SK-MEL-5 (cell line): Measurements from ENCODE around the gene PPP3CA. TPM values are rescaled to one million over a fixed set of nuclear protein-coding genes. Genes with fewer than 3 reads are reported as not detected.

ENCODE experiments used
- DNase-seq: peaks from one replicate; pipeline ENCODE4 v3.0.0-alpha.2; 2016; ENCODE audit warnings: low read depth, low spot score
- in situ Hi-C: cut with HindIII; loops from 2 replicates; pipeline ENCODE4 v1.10.0; 2016; ENCODE audit warnings: low sequenced_read_pairs, high pct_unique_total_duplicates, low pct_unique_long_range_greater_than_20kb
- total RNA-seq: library from RNA; depleted of rRNA; stranded (reverse); fragments of >200 nt; shearing (Covaris generic); gene quantifications from 2 replicates; pipeline ENCODE4 v1.2.3, GENCODE V29; 2014

PPP3CA gene
- total RNA-seq, 1 experiment from 2014 or later: 9.7 TPM

DNA sequence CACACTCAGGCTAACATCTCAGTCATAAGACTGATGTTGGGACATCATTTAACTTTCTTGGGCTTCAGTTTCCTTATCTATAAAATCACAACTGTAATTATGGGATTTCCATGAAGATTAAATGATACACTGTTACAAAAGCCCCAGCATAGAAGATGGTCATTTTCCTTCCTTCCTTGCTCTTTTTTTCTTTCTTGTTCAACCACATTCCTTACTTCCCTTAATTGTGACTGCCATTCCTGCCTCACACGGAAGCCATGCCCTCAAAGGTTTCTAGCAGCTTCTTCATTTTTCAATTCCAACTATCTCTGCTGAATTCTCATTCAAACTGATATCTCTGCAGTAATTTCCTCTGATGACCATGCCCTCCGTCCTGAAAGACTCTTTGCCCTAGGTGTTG is 311.8 kb downstream of the PPP3CA start:
- no peak for DNase-seq
- in situ Hi-C loops: no loop called here

DNA sequence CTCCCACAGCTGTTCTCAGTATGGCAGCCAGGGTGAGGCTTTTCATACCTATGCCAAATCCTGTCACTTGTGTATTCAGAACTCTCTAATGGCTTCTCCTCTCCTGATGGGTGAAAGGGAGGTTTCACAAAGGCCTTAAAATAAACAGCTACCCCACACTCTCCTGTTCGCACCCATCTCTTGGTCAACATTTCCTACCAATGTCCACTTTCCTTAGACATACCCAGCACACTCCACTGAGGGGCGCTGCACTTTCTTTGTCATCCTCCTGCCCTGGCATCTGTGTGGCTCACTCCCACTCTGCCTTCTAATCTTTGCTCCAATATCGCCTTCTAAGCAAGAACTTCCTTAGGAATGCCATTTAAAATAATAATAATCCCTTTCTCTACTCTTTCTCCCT is 313.3 kb downstream of the PPP3CA start:
- DNase-seq: peak; percentile 20
- in situ Hi-C loops: no loop called here

GRCh38 chr4:101032541-101032940 is 314.8 kb downstream of the PPP3CA start:
- in situ Hi-C loops: no loop called here
- DNase-seq: no peak

DNA sequence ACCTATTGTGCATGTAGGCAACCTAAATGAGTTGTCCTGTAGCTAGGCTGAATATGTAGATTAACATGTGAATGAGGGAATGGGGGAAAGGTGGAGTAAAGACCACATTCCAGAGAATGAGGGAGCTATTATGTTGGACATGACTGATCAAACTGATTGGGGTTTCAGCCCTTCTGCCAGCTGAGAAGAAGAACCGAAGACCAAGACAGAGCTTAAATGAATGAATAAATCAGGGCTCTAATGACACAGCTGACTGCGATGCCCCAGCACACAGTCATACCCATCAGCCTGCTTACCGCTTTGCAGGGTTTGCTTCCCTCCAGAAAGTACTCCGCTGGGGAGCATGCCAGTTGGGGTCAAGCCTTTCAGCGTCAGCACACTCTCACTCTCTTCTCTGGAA is 315.4 kb downstream of the PPP3CA start:
- in situ Hi-C loops: no loop called here
- DNase-seq: no peak

GRCh38 chr4:101028886-101029285 is 318.4 kb downstream of the PPP3CA start:
- in situ Hi-C loops: no loop called here

GRCh38 chr4:101027721-101028120 is 319.6 kb downstream of the PPP3CA start:
- in situ Hi-C loops: no loop called here
- no peak for DNase-seq

More at GRCh38 chr4:101028886-101029285, 318.4 kb downstream of the PPP3CA start:
- DNase-seq: no peak

- in situ Hi-C loops: no loop called here
- DNase-seq: no peak
Measured at GRCh38 chr4:101025755-101026154, 321.6 kb downstream of the PPP3CA start.

- DNase-seq: no peak
Measured at GRCh38 chr4:101022151-101023024, 324.9 kb downstream of the PPP3CA start.

GRCh38 chr4:101020956-101021355 is 326.4 kb downstream of the PPP3CA start:
- peak; percentile 16 for DNase-seq
- in situ Hi-C loops: no loop called here

More at GRCh38 chr4:101022151-101023024, 324.9 kb downstream of the PPP3CA start:
- in situ Hi-C loops: no loop called here

- DNase-seq: no peak
- in situ Hi-C loops: no loop called here
Measured at GRCh38 chr4:101019941-101020401, 327.4 kb downstream of the PPP3CA start.

GRCh38 chr4:101019313-101019712 is 328.0 kb downstream of the PPP3CA start:
- DNase-seq: no peak
- in situ Hi-C loops: no loop called here

- DNase-seq: no peak
- in situ Hi-C loops: no loop called here
Measured at GRCh38 chr4:101018836-101019235, 328.5 kb downstream of the PPP3CA start.

- peak; percentile 33 for DNase-seq
- in situ Hi-C loops: no loop called here
Measured at GRCh38 chr4:101014417-101014816, 332.9 kb downstream of the PPP3CA start.

GRCh38 chr4:101010987-101011386 is 336.3 kb downstream of the PPP3CA start:
- no peak for DNase-seq
- in situ Hi-C loops: no loop called here

GRCh38 chr4:101009471-101009870 is 337.9 kb downstream of the PPP3CA start:
- no peak for DNase-seq
- in situ Hi-C loops: no loop called here

DNA sequence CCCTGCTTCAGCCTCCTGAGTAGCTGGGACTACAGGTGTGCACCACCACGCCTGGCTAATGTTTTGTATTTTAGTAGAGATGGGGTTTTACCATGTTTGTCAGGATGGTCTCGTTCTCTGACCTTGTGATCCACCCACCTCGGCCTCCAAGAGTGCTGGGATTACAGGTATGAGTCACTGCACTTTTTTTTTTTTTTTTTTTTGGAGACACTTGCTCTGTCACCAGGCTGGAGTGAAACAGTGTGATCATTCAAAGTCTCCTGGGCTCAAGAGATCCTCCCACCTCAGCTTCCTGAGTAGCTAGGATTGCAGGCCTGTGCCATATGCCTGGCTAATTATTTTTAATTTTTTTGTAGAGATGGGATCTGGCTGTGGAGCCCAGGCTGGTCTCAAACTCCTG is 338.8 kb downstream of the PPP3CA start:
- in situ Hi-C loops: no loop called here
- no peak for DNase-seq

DNA sequence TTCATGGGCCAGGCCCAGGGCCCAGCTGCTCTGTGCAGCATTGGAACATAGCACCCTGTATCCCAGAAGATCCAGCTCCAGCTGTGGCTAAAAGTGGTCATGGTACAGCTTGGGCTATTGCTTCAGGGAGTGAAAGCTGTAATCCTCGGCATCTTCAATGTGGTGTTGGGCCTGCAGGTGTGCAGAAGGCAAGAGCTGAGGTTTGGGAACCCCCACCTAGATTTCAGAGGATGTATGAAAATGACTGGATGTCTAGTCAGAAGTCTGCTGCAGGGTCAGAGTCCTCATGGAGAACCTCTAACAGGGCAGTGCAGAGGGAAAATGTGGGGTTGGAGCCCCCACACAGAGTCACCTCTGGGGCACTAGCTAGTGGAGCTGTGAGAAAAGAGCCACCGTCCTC is 341.7 kb downstream of the PPP3CA start:
- no peak for DNase-seq
- in situ Hi-C loops: no loop called here

DNA sequence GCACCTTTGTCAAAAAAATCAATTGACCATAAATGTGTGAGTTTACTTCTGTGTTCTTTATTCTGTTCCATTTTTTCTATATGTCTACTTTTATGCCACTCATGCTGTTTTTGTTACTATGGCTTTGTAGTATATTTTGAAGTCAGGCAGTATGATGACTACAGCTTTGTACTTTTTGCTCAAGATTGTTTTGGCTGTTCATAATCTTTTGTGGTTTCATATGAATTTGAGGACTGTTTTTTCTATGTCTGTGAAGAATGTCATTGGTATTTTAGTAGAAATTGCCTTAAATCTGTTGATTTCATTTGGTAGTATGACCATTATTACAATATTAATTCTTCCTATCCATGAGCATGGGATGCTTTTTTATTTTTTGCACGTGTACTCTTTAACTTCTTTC is 346.8 kb downstream of the PPP3CA start:
- in situ Hi-C loops: no loop called here
- no peak for DNase-seq

DNA sequence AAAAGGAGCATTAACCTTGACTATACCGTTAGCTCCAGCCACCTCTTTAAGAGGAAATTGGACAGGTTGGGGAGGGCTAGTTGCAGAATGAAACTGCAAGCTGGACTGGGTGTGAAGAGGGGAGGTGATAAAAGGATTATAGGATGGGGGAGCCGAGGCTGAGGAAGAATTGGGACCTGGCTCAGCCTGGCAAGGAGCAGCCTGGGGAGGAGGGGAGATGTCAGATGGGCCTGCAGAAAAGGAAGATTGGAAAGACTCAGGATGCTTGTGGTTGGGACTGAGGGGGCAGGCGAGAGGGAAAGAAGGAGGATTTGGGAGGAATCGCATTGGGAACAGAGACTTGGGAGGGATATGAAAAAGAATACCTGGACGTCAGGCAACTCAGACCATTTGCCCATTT is 351.7 kb downstream of the PPP3CA start:
- in situ Hi-C loops: no loop called here
- DNase-seq: no peak
